K562 (cell line): ENCODE measurements around the gene C12orf43.

Experiments used
- CBFA2T3 ChIP-seq: fragments of 450-650 bp; IDR thresholded peaks from 2 replicates; pipeline ENCODE4 v1.6.1; 2017
- CREB1 ChIP-seq, 2 experiments: sonication (generic) in 1 of 2; formaldehyde crosslinking in 1 of 2; IDR thresholded peaks; 2 replicates each; pipeline versions ENCODE4 v1.6.1 to v1.8.0; 2012 to 2022; ENCODE audit warnings: inconsistent platforms in 1 of 2, mild to moderate bottlenecking in 1 of 2, missing genetic modification reagents in 1 of 2, moderate library complexity in 1 of 2
- ELF4 ChIP-seq: fragments of 450-650 bp; formaldehyde crosslinking; IDR thresholded peaks from 2 replicates; pipeline ENCODE4 v1.4.0; 2022; ENCODE audit warnings: missing genetic modification characterization
- FOXM1 ChIP-seq, 2 experiments: fragments of 450-650 bp in 1 of 2; sonication (generic) in 1 of 2; formaldehyde crosslinking in 1 of 2; IDR thresholded peaks; 2 replicates each; pipeline versions ENCODE4 v1.6.1 to v1.9.0; 2017 to 2022; ENCODE audit warnings: low read depth in 2 of 2, mild to moderate bottlenecking in 2 of 2, missing genetic modification reagents in 1 of 2, moderate library complexity in 1 of 2
- GATAD2A ChIP-seq: fragments of 450-650 bp; IDR thresholded peaks from 2 replicates; pipeline ENCODE4 v1.6.1; 2017
- MAFK ChIP-seq: IDR thresholded peaks from 2 replicates; pipeline ENCODE4 v1.6.1; 2011; ENCODE audit warnings: low read length, improper control_type of control experiment
- MAX ChIP-seq: sonication (generic); formaldehyde crosslinking; IDR thresholded peaks from 2 replicates; pipeline ENCODE4 v1.9.0; 2022; ENCODE audit warnings: mild to moderate bottlenecking, missing genetic modification reagents
- POLR2AphosphoS5 ChIP-seq: IDR thresholded peaks from 2 replicates; pipeline ENCODE4 v1.6.1; 2011; ENCODE audit warnings: mild to moderate bottlenecking, low read depth, low read length, moderate library complexity; ENCODE audit not compliant: control insufficient read depth, insufficient read depth
- RAD21 ChIP-seq, 2 experiments: fragments of 250-450 bp in 1 of 2; fragments of 450-650 bp in 1 of 2; sonication (Bioruptor Pico) in 1 of 2; formaldehyde crosslinking in 1 of 2; IDR thresholded peaks in 1 of 2; conservative IDR thresholded peaks in 1 of 2; 2 replicates each; pipeline versions ENCODE4 v1.4.0 to v1.8.0; 2020 to 2022; ENCODE audit warnings: mild to moderate bottlenecking in 2 of 2, moderate library complexity in 1 of 2
- TBL1XR1 ChIP-seq, 2 experiments: IDR thresholded peaks; 2 replicates each; pipeline ENCODE4 v1.6.1; 2012; ENCODE audit warnings: improper control_type of control experiment in 2 of 2, low read length in 2 of 2, mild to moderate bottlenecking in 1 of 2
- ZFP30 ChIP-seq: fragments of 250-450 bp; sonication (Bioruptor Pico); IDR thresholded peaks from 2 replicates; pipeline ENCODE4 v1.8.0; 2022; ENCODE audit warnings: moderate library complexity, mild to moderate bottlenecking, inconsistent platforms, borderline replicate concordance
- ZNF384 ChIP-seq: IDR thresholded peaks from 2 replicates; pipeline ENCODE4 v1.6.1; 2012; ENCODE audit warnings: low read depth, low read length, improper control_type of control experiment
- ZNF764 ChIP-seq: fragments of 250-450 bp; sonication (Bioruptor Pico); IDR thresholded peaks from 2 replicates; pipeline ENCODE4 v1.4.0; 2020; ENCODE audit warnings: low read depth, mild to moderate bottlenecking, moderate library complexity

- TF ChIP-seq MAFK: no peak
- no peak for TF ChIP-seq CREB1 (IDR thresholded peaks at IDR 0.05)
- no peak for TF ChIP-seq CREB1 (CRISPR knock-in tag; IDR thresholded peaks at IDR 0.05)
- no peak for TF ChIP-seq MAX (CRISPR knock-in tag)
- no peak for TF ChIP-seq ZNF764 (CRISPR knock-in tag)
- no peak for TF ChIP-seq CBFA2T3
- no peak for TF ChIP-seq POLR2AphosphoS5
- TF ChIP-seq RAD21 (CRISPR knock-in tag; conservative IDR thresholded peaks at IDR 0.05 in 1 of 2, IDR thresholded peaks at IDR 0.05 in 1 of 2): no peak
- no peak for TF ChIP-seq ELF4 (CRISPR knock-in tag)
- TF ChIP-seq TBL1XR1 (IDR thresholded peaks at IDR 0.05; ENCODE audit: low read length in 2 of 2): no peak
- no peak for TF ChIP-seq ZNF384
- TF ChIP-seq FOXM1 (IDR thresholded peaks at IDR 0.05; ENCODE audit: low read depth): no peak
- TF ChIP-seq FOXM1 (CRISPR knock-in tag; IDR thresholded peaks at IDR 0.05; ENCODE audit: low read depth): no peak
- TF ChIP-seq GATAD2A: no peak
- TF ChIP-seq ZFP30: no peak
Observed at GRCh38 chr12:120960657-120961056, 55.6 kb downstream of the C12orf43 start.
